Activated naive CD4-positive, alpha-beta T cell treated with anti-CD3 and anti-CD28 coated beads, Interleukin-2, amount 50 U/mL, for 72 hours (primary cell): Measurements from ENCODE around the gene AMPD1. TPM values are rescaled to one million over a fixed set of nuclear protein-coding genes. Genes with fewer than 3 reads are reported as not detected.

Experiments used
- ATAC-seq, 2 donors: fragments of 150-1000 bp; cut with Tn5 transposase; 2 replicates each; pipeline ENCODE4 v1.10.0; 2021; ENCODE audit warnings: mild to moderate bottlenecking in 2 of 2, moderate library complexity in 2 of 2
- DNase-seq, 2 donors: peaks; one replicate each; pipeline ENCODE4 v3.0.0; 2021 to 2022; ENCODE audit warnings: low spot score in 2 of 2
- H3K27ac Mint-ChIP-seq, 2 donors: one replicate each; pipeline ENCODE4 v1.8.0; 2022; ENCODE audit warnings: mild to moderate bottlenecking in 2 of 2, mixed read lengths in 2 of 2
- H3K36me3 Mint-ChIP-seq, 2 donors: one replicate each; pipeline ENCODE4 v1.8.0; 2022; ENCODE audit warnings: mixed read lengths in 2 of 2
- H3K9me3 Mint-ChIP-seq, 2 donors: one replicate each; pipeline ENCODE4 v1.8.0; 2022; ENCODE audit warnings: mixed read lengths in 2 of 2
- total RNA-seq, 2 donors: library from RNA; stranded (reverse); gene quantifications; one replicate each; pipeline ENCODE4 v1.2.3, GENCODE V29; 2022

The AMPD1 gene
- total RNA-seq, 2 donors from 2014 or later, result not detected

- no peaks in the 10 kb centered on the region for H3K9me3 Mint-ChIP-seq
- DNase-seq (no peak), ATAC-seq (no peak)
- H3K36me3 Mint-ChIP-seq, result peaks cover 4 to 15% of the 10 kb centered on the region in 2 donors
- no peak overlapping the region for H3K27ac Mint-ChIP-seq
These were observed 15.0 kb upstream of the AMPD1 start for GRCh38 chr1:114710360-114710759.

GRCh38 chr1:114707604-114708003 is 12.3 kb upstream of the AMPD1 start:
- ATAC-seq (no peak), DNase-seq (no peak)
- Mint-ChIP-seq H3K27ac (peak overlapping the region in 1 of 2 donors; percentile 83), H3K36me3 (peaks cover 4 to 15% of the 10 kb centered on the region in 2 donors), H3K9me3 (no peaks in the 10 kb centered on the region)

GRCh38 chr1:114703242-114703641 is 7.9 kb upstream of the AMPD1 start:
- DNase-seq, result no peak
- H3K36me3 Mint-ChIP-seq, result peaks cover 4 to 7% of the 10 kb centered on the region in 2 donors
- no peak for ATAC-seq
- H3K27ac Mint-ChIP-seq, result no peak overlapping the region
- no peaks in the 10 kb centered on the region for H3K9me3 Mint-ChIP-seq

GRCh38 chr1:114702737-114703136 is 7.4 kb upstream of the AMPD1 start:
- no peaks in the 10 kb centered on the region for H3K9me3 Mint-ChIP-seq
- peaks cover 4 to 5% of the 10 kb centered on the region in 2 donors for H3K36me3 Mint-ChIP-seq
- DNase-seq (no peak), ATAC-seq (no peak)
- H3K27ac Mint-ChIP-seq, result no peak overlapping the region

- no peaks in the 10 kb centered on the region for H3K9me3 Mint-ChIP-seq
- ATAC-seq (no peak), DNase-seq (no peak)
- no peak overlapping the region for H3K27ac Mint-ChIP-seq
- H3K36me3 Mint-ChIP-seq, result no peaks in the 10 kb centered on the region
These were observed 6.6 kb upstream of the AMPD1 start for GRCh38 chr1:114701931-114702330.

GRCh38 chr1:114700036-114700600 is 4.8 kb upstream of the AMPD1 start:
- Mint-ChIP-seq H3K9me3 (no peaks in the 10 kb centered on the region), H3K36me3 (no peaks in the 10 kb centered on the region), H3K27ac (no peak overlapping the region)
- DNase-seq (no peak), ATAC-seq (no peak)

- DNase-seq (no peak), ATAC-seq (no peak)
- H3K9me3 Mint-ChIP-seq, result no peaks in the 10 kb centered on the region
- H3K27ac Mint-ChIP-seq, result no peak overlapping the region
- no peaks in the 10 kb centered on the region for H3K36me3 Mint-ChIP-seq
These were observed 1.5 kb upstream of the AMPD1 start for GRCh38 chr1:114696810-114697209.

- Mint-ChIP-seq H3K36me3 (no peaks in the 10 kb centered on the region), H3K27ac (no peak overlapping the region), H3K9me3 (no peaks in the 10 kb centered on the region)
- ATAC-seq (no peak), DNase-seq (no peak)
These were observed 621 bp downstream of the AMPD1 start for GRCh38 chr1:114694540-114695310.

- DNase-seq, result no peak
- H3K27ac Mint-ChIP-seq, result no peak overlapping the region
- no peak for ATAC-seq
- H3K36me3 Mint-ChIP-seq, result no peaks in the 10 kb centered on the region
- no peaks in the 10 kb centered on the region for H3K9me3 Mint-ChIP-seq
These were observed 2.4 kb downstream of the AMPD1 start for GRCh38 chr1:114692947-114693346.

GRCh38 chr1:114691061-114691460 is 4.3 kb downstream of the AMPD1 start:
- DNase-seq (no peak), ATAC-seq (no peak)
- H3K9me3 Mint-ChIP-seq, result no peaks in the 10 kb centered on the region
- H3K27ac Mint-ChIP-seq, result no peak overlapping the region
- no peaks in the 10 kb centered on the region for H3K36me3 Mint-ChIP-seq

- no peak for ATAC-seq
- DNase-seq, result no peak
These were observed 5.2 kb downstream of the AMPD1 start for GRCh38 chr1:114690148-114690547.

GRCh38 chr1:114688526-114688925 is 6.8 kb downstream of the AMPD1 start:
- no peak for DNase-seq
- ATAC-seq, result no peak
- no peak overlapping the region for H3K27ac Mint-ChIP-seq
- H3K9me3 Mint-ChIP-seq, result no peaks in the 10 kb centered on the region
- H3K36me3 Mint-ChIP-seq, result no peaks in the 10 kb centered on the region

More at GRCh38 chr1:114690148-114690547, 5.2 kb downstream of the AMPD1 start:
- no peak overlapping the region for H3K27ac Mint-ChIP-seq
- H3K9me3 Mint-ChIP-seq, result no peaks in the 10 kb centered on the region
- no peaks in the 10 kb centered on the region for H3K36me3 Mint-ChIP-seq

GRCh38 chr1:114685851-114686250 is 9.5 kb downstream of the AMPD1 start:
- H3K27ac Mint-ChIP-seq, result no peak overlapping the region
- DNase-seq (no peak), ATAC-seq (no peak)
- no peaks in the 10 kb centered on the region for H3K9me3 Mint-ChIP-seq
- H3K36me3 Mint-ChIP-seq, result no peaks in the 10 kb centered on the region

GRCh38 chr1:114677691-114678090 is 17.7 kb downstream of the AMPD1 start:
- ATAC-seq (no peak), DNase-seq (no peak)
- Mint-ChIP-seq H3K36me3 (no peaks in the 10 kb centered on the region), H3K9me3 (no peaks in the 10 kb centered on the region), H3K27ac (no peak overlapping the region)

GRCh38 chr1:114676115-114676514 is 19.2 kb downstream of the AMPD1 start:
- H3K9me3 Mint-ChIP-seq, result no peaks in the 10 kb centered on the region
- no peak for DNase-seq
- no peak overlapping the region for H3K27ac Mint-ChIP-seq
- H3K36me3 Mint-ChIP-seq, result no peaks in the 10 kb centered on the region
- ATAC-seq, result no peak

- DNase-seq, result no peak
These were observed 23.4 kb downstream of the AMPD1 start for GRCh38 chr1:114671939-114672275.

GRCh38 chr1:114671011-114671938 is 24.1 kb downstream of the AMPD1 start:
- Mint-ChIP-seq H3K9me3 (no peaks in the 10 kb centered on the region), H3K27ac (no peak overlapping the region), H3K36me3 (no peaks in the 10 kb centered on the region)
- DNase-seq (no peak), ATAC-seq (no peak)

More at GRCh38 chr1:114671939-114672275, 23.4 kb downstream of the AMPD1 start:
- no peak overlapping the region for H3K27ac Mint-ChIP-seq
- no peaks in the 10 kb centered on the region for H3K9me3 Mint-ChIP-seq
- no peaks in the 10 kb centered on the region for H3K36me3 Mint-ChIP-seq
- ATAC-seq, result no peak
